ENCODE measurements around the gene KLHL17. TPM values are rescaled to one million over a fixed set of nuclear protein-coding genes. Genes with fewer than 3 reads are reported as not detected.
"Not testable (repeated sequence)": the region's sequence is repeated elsewhere in the genome, so short reads cannot be mapped to it uniquely, and the experiment has no call there.

Gene KLHL17
- polyA plus RNA-seq, 4 donors: 7.3 to 18.8 (median 12.1) TPM

DNA sequence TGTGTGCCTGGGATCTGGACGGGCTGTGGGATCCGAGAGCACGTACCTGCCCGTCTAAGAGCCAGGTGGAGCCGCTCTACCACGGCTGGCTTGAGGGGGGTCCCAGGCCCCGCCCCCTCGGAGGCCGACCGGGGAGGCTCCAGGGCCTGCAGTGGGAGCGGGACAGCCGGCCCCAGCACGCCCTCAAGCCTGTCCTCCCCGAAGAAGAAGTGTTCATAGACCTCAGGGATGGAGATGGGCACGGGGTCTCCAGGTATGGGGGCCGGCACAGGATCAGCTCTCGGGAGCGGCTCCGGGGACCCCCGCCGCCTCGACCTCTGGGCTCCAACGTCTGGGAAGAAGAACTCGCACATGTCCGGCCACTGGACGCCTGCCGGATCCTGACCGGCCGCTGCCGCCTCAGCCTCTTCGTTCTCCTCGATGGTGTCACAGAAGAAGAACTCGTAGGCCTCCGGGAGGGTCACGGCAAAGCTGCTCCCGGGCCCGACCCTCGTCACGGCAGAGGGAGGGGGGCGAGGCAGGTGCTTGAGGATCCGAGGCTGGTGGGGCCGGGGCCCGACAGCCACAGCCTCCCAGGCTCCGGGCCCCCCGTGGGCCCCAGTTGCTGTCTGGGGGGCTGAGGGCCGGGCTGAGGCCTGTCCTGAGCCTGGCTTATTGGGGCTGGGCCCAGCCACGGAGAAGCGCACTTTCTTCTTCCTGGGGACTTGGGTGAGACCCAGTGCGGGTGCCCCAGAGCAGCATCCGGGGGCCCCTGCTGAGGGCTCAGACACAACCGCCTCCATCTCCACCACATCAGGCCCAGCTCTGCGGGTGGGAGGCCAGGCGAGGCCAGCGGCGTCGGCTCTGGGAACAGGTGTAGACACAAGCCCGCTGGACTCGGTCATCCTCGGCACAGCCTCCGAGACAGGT, 18.7 kb downstream of the KLHL17 start:
- no peak for DNase-seq (ENCODE audit: low read depth in 4 of 4, low spot score in 2 of 4)

DNA sequence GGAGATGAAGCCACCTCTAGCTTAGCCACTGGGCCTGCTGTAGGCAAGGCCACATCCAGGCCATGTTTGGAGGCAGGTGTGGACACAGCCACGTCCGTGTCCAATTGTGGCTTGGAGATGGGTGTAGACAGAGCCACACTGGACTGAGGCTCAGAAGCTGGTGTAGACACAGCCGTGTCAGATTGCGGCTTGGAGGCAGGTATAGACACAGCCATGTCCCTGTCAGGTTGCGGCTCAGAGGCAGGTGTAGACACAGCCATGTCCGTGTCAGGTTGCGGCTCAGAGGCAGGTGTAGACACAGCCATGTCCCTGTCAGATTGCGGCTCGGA, 19.3 kb downstream of the KLHL17 start:
- no peak for DNase-seq (ENCODE audit: low read depth in 4 of 4, low spot score in 2 of 4)

DNA sequence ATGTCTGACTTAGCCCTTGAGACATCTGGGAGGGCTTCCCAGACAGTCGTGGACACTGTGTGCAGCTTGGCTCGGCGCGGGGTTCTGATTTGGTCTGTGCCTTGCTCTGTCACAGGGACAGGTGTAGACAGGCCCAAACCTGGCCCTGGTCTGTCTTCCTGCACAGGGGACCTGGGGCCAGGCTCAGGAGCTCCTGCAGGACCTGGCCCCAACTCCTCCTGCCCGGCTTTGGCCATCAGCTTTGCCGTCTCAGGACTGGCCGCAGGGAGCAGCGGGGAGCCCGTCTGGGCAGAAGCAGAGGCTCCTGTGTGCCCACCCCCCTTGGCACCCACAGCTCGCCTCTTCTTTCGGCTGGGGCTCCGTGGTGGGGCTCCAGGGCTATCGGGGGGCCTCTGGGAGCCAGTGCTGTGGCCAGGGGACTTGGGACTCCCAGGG, 19.8 kb downstream of the KLHL17 start:
- no peak for DNase-seq (ENCODE audit: low read depth in 4 of 4, low spot score in 2 of 4)

DNA sequence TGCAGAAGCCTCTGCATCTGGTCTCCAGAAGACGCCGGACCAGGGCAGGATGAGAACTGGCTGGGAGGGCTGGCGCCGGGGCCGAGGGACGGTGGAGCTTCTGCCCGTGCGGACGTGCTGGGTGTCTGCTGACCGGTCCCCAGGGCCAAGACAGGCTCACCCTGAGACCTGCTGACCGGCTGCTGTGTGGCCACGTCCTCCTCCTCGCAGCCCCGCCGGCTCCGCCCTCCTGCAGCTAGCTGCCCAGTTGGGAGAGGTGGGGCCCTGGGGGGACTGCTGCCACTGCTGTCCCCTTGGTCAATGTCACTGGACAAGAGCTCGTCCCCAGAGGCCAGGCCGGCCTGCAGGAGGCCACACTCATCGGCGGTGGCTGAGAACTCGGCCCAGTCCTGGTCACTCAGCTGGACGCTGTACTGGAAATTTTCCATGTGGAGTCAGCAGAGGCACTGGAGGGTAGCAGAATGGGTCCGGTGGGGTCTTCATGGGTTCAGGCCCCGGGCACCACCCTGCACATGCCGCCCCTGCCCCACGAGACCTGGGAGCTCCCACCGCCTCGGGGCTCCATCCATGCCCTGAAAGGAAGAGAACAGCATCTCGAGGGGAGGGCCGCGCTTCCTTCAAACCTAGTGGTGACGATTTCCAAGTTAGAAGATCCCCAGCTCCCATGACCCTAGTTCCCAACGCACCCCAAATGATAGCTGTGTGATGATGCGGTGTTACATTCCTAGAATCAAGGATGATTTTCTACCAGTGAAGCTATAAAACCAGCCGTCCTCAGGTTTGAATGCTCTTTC, 20.4 kb downstream of the KLHL17 start:
- DNase-seq (ENCODE audit: low read depth in 4 of 4, low spot score in 2 of 4): no peak

DNA sequence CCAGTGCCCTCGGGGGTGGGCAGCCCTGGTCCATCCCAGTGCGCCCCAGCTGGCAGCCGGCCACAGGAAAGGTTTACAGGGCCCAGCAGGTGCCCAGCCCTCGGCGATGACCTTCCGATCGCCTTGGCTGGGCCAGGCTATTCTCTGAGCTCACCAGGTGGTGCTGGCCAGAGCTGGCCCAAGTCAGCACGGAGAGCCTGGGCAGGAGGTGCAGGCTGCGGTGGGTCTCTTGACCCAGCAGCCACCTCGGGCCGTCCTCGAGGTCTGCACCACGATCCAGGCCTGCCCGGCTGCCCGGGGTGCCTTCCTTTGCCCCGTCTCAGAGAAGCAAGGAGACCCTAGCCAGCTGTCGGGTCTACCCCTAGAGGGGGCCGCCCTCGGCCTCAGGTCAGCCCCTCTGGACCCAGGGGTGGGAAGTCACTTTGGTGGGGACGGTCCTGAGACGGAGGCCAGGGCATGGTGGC, 21.1 kb downstream of the KLHL17 start:
- no peak for DNase-seq (ENCODE audit: low read depth in 4 of 4, low spot score in 2 of 4)

DNA sequence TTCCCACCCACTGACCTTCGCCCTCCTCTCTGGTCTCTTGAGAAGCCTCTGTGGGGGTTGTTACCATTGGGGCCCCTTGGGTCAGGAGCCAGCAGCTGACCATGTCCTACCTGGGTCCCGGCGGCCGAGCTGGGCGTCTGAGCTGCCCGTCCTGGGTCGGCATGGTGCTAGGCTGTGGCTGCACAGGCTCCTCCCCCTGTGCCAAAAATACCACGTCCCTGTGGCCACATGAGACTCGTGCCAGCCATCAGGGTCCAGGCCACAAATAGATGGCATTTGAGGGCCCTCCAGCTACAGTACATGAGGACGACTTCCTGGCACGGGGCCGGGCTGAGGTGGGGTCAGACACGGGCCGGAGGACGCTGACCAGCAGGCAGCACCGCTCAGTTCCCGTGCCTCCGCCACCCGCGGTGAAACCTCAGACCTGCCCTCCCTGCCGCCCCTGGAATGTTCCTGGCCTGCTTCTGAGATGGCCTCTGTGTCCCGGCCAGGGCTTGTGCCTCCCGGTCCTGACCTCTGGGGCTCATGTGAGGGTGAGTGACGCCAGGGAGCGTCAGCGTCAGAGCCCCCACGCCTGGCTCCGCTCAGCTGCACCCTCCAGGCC, 21.7 kb downstream of the KLHL17 start, which contains the start of gene PERM1:
PERM1 (minus strand) TSS at position 139 of the 604 bp plus-strand sequence. CDS start 1,064 bp downstream, outside the sequence.
- DNase-seq (ENCODE audit: low read depth in 4 of 4, low spot score in 2 of 4): no peak

DNA sequence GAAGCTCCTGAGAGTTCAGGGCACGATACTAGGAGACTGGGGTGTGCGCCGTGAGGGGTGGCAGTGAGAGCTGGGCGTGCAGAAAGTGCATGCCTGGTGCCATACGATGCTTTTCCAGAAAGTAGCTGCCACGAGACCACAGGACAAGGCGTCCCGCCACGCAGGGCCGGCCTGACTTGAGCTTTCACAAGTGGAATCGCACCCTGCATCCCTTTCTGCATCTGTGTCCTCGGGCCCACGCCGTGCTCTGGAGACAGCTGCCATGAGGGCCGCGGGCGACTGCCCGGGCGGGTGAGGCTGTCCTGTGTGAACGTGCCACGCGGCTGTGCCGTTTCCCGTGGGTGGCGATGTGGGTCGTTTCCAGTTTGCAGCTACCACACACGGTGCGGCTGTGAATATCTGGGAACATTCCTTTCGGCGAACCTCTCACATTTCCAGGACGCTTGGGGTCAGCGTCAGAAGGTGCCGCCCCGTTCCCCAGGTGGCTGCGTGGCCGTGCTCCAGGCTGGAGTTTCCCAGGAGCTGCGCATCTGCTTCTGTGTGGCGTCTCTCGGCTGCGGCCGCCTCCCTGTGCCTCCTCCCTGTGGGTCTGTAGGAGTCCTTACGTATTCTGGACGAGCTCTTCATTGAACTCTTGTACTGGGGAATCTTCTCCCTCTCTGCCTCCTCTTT, 22.5 kb downstream of the KLHL17 start:
- DNase-seq (ENCODE audit: low read depth in 4 of 4, low spot score in 2 of 4): no peak

DNA sequence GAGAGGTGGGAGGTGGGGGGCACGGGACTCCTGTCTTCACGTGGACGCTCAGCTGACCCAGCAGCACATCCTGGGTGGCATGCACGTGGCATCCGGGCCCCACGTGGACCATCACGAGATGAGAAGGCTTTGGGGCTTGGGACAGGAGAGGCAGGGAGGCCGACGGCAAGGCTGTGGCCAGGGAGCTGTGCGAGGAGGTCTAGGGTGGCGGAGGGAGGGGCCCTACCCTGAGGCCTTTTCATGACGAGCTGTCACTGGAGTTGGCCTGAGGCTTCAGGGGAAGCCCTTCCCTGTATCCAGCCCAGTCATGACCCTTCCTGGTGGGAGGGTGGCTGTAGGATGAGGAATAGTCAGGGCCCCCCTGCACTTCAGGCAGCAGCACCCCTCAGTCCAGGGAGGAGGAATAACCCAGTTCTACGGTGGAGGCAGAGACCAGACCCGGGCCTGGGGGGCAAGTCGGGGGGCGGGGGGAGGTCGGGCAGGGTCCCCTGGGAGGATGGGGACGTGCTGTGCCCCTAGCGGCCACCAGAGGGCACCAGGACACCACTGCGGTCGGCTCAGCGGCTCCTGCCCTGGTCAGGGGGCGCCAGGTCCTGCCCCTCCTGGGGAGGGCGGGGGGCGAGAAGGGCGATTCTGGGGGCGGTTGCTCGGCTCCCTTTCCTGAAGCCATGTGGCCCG, 23.6 kb downstream of the KLHL17 start:
- DNase-seq (ENCODE audit: low read depth in 4 of 4, low spot score in 2 of 4): no peak

DNA sequence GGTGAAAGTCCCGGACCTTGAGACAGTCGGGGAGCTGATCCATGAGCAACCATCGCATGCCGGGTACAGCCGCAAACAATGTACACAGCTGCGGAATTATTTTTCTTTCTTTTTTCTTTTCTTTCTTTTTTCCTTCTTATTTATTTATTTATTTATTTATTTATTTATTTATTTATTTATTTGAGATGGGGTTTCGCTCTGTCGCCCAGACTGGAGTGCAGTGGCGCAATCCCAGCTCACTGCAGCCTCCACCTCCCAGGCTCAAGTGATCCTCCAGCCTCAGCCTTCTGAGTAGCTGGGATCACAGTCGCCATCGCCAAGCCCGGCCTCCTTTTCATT, 24.1 kb downstream of the KLHL17 start:
- DNase-seq (ENCODE audit: low read depth in 4 of 4, low spot score in 2 of 4): no peak

DNA sequence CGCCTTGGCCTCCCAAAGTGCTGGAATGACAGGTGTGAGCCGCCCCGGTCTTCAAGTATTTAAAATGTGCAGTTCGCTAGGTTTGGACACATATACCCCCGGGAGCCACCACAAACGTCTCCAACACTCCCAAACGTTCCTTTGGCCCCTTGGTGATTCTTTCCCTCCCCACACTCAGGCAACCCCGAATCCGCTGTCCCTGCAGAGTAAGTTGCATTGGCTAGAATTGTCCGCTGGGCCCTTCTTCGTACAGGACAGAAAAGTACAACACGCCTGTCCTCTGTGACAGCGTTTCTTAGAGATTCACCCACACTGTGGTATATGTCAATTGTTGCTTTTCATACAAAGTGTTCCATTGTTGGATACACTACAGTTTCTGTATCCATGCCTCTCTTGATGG, 24.7 kb downstream of the KLHL17 start:
- DNase-seq (ENCODE audit: low read depth in 4 of 4, low spot score in 2 of 4): no peak

DNA sequence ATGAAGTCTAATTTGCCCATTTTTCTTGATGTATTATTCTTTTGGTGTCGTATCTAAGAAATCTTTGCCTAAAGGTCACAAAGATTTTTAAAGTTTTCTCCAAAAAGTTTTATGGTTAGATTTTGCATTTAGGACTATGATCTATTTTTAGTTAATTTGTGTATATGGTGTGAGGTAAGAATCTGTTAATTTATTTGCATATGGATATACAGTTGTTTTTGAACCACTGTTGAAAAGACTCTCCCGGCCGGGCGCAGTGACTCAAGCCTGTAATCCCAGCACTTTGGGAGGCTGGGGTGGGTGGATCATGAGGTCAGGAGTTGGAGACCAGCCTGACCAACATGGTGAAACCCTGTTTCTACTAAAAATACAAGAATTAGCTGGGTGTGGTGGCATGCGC, 27.7 kb downstream of the KLHL17 start:
- not testable (repeated sequence) for DNase-seq (ENCODE audit: low read depth in 4 of 4, low spot score in 2 of 4)

DNA sequence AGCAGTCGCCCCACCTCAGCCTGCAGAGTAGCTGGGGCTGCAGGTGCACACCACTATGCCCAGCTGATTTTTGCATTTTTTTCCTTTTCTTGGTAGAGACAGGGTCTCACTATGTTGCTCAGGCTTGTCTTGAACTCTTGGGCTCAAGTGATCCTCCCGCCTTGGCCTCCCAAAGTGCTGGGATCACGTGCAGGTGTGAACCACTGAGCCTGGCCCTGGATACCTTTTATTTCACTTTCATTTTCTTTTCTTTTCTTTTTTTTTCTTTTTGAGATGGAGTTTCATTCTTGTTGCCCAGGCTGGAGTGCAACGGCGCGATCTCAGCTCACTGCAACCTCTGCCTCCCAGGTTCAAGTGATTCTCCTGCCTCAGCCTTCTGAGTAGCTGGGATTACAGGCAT, 30.9 kb downstream of the KLHL17 start:
- not testable (repeated sequence) for DNase-seq (ENCODE audit: low read depth in 4 of 4, low spot score in 2 of 4)

DNA sequence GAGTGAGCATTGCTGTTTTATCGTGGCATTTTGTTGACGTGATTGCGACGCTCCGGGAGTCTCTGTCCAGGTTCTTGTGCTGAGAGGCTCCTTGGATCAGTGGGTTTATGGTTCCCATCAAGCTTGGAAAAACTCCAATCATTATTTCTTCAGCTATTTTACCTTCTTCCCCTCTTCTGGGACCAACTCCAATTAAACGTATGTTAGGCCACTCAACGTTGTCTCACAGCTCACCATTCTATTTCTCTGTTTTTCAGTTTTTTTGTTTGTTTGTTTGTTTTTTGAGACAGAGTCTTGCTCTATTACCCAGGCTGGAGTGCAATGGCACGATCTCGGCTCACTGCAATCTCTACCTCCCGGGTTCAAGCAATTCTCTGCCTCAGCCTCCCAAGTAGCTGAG, 31.5 kb downstream of the KLHL17 start:
- no peak for DNase-seq (ENCODE audit: low read depth in 4 of 4, low spot score in 2 of 4)

DNA sequence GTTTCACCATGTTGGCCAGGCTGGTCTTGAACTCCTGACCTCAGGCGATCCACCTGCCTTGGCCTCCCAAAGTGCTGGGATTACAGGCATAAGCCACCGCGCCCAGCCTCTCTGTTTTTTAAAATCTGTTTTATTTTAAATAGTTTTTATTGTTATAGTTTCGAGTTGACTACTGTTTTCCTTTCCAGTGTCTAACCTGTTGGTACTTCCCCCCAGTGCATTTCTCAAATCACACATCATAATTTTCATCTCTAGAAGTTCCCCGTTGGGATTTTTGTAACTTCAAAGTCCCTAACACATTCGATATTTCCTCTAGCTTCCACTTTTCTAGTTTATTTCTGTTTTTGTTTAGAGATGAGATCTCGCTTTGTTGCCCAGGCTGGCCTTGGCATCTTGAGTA, 32.0 kb downstream of the KLHL17 start:
- no peak for DNase-seq (ENCODE audit: low read depth in 4 of 4, low spot score in 2 of 4)

DNA sequence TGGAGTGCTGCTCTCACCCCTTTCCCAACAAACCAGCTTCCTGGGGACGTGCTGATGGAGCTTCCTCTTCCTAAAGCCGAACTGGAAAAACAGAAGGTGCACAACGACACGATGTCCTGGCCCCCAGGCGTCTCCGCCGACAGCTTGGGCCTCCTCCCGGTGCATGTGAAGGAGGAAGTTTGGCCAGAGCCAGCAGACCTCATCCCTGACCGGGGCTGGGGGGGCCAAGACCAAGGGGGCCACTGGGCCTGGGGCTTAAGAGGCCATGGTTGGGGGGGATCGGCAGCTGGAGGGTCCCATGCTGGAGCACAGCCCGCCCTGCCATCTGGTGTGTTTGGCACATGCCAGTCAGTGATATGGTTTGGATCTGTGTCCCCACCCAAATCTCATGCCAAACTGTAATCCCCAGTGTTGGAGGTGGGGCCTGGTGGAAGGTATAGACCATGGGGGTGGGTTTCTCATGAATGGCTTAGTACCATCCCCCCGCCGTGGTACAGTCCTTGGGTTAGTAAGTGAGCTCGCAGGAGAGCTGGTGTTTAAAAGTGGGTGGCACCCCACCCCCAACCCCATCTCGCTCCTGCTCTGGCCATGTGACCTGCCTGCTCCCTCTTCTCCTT, 33.1 kb downstream of the KLHL17 start:
- no peak for DNase-seq (ENCODE audit: low read depth in 4 of 4, low spot score in 2 of 4)

DNA sequence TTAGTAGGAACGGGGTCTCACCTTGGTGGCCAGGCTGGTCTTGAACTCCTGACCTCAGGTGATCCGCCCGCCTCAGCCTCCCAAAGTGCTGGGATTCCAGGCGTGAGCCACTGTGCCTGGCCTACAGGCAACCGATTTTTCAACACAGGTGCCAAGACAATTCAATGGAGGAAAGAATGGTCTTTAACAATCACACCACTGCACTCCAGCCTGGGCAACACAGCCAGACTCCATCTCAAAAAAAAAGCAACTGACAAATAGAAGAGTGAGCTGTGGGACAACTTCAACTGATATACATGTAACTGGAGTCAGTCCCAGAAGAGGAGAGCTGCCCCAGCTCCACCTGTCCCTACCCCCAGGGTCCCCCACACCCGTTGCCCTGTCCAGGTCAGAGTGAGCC, 34.2 kb downstream of the KLHL17 start:
- DNase-seq (ENCODE audit: low read depth in 4 of 4, low spot score in 2 of 4): not testable (repeated sequence)

DNA sequence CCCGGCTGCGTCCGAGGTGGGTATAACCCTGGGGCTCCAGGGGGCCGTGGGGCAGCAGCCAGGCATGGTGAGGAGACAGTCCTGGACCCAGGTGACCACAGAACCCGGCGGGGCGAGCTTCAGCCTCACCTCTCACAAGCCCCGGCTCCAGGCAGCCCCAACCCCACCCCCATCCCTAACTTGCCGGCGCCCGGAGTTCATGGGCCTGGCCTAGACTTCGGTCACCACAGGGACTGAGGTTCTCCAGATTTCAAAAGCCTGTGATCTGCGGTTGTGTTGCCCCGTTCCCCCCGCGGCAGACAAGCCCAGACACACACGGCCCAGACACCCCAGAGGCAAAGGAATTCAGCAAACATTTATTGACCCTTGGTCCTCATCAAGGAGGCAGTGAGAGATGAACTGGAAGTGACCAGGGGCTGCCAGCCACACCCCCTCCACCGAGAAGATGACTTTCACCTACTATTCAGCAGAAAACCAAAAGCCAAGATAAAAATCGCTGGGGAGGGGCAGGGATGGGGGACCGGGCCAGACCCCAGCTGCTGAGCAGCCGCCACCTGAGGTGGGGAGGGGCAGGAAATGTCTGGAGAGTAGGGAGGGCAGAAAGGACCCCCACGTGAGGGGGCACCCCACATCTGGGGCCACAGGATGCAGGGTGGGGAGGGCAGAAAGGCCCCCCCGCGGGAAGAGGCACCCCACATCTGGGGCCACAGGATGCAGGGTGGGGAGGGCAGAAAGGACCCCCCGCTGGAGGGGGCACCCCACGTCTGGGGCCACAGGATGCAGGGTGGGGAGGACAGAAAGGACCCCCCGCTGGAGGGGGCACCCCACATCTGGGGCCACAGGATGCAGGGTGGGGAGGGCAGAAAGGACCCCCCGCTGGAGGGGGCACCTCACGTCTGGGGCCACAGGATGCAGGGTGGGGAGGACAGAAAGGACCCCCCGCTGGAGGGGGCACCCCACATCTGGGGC, 35.6 kb downstream of the KLHL17 start:
- no peak for DNase-seq (ENCODE audit: low read depth in 4 of 4, low spot score in 2 of 4)

DNA sequence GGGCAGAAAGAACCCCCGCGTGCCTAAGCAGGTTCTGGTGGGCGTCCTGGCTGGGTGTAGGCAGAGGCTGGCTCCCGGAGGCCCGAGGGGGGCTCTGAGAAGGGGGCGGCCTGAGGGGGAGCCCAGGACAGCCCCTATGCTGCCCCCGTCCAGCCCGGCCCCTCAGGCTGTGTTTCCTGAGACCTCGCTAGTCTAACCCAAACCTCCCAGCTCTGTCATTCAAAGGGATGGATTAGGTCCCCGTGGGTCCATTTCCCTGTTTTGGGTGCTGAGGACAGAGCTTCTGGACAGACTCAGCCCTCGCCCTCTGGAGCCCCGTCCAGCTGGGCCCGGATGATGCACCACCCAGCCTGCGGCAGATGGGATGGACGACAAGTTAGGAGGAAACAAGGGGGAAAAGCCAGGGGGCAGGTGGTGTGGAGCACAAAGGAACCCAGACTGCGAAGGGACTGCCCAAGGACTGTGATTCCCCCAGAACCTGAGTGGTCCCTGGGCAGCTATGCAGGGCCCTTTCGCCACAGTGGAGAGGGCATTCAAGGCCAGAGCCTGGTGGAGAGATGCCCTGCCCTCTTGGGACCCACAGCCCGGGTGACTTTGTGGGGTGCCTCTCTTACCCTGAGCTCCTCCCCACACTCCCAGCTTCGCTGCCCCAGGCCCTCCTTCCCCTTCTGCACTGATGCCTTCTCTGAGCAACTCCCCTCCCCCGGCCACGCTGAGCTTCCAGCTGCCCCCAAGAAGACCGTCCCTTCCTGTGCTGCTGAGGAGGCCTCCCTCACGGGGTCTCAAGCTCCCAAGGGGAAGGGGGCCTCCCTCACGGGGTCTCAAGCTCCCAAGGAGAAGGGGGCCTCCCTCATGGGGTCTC, 36.7 kb downstream of the KLHL17 start:
- DNase-seq (ENCODE audit: low read depth in 4 of 4, low spot score in 2 of 4): no peak
